Stimulated activated CD8-positive, alpha-beta memory T cell treated with anti-CD3 and anti-CD28 coated beads, Interleukin-7, amount 100 ng/mL, for 24 hours (primary cell): ENCODE measurements around the gene PTCHD4.
"Not testable (repeated sequence)": the region's sequence is repeated elsewhere in the genome, so short reads cannot be mapped to it uniquely, and the experiment has no call there.

Source experiments
- DNase-seq: peaks from one replicate; pipeline ENCODE4 v3.0.0-alpha.2; 2020; ENCODE audit warnings: low read depth

PTCHD4 gene

DNA sequence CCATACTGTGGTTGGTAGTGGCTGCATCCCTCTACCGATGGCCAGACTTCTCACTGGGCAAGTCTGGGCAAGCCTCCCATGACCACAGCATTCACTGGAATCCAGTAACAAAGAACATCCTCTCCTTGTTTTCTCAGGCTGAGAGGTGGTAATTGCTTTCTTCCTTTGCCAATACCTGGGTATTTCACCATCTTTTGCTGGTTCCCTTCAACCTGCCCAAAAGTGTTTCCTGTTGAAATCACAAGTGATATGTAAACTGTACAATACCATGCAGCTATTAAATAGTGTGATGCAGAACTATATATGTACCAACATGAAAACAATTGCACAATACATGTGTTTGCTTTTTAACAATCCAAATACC is at the start of gene PTCHD4:
Gene PTCHD4, minus strand, starts transcription at position 55 of the 364 bp plus-strand sequence. CDS start 42,240 bp downstream, outside the sequence.
- no peak for DNase-seq

DNA sequence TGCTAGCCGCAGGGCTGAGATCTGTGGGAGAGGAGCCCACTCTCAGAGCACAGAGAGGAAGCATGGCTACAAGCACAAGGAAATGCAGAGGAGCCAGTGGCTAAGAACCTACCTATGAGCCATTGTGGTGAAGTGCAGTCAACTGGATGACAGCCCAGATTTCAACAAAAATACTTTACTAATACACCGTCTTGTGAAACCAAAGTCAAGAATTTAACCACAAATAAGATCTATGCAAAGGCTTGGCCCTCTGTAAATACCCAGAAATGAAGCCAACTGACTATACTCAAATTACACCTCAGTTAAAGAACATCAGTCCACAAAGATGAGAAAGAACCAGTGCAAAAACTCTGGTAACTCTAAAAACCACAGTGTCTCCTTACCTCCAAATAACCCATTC is 40.1 kb upstream of the PTCHD4 start:
- no peak for DNase-seq

DNA sequence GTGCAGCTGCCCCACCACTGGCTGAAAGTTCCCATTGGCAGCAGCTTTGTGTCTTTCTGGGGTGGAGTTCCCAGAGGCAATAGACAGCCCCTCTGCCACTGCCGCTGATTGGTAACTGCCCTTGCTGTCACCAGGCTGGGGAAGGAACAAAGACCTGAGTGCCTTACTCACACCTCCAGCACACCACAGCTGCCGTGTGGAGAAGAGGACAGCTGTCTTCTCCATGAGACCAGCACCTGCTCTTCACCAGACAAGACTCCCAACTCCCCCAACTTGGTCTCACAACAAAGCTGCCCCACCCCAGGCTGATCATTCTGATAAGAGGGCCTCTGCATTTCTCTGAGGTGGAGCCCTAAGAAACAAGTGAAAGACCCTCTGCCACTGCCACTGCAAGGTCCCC is 39.7 kb upstream of the PTCHD4 start:
- no peak for DNase-seq

DNA sequence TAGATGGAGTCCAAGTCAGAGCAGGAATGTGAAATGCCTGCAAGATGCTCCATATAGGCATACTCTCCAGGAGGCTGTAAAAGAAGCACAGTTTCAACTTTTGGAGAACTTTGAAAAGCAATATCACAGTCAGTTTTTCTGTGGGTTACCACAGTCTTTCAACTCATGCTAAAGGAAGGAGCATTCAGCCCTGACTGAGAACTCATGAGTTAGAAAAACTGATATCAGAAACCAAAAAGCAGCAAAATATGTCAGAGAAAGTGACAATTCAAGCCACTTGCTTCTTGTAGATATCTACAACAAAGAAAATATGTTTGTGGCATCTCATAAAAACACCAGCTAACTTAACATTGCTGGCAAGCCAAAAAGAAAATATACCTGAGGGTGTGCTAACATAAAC is 36.1 kb upstream of the PTCHD4 start:
- DNase-seq: no peak

DNA sequence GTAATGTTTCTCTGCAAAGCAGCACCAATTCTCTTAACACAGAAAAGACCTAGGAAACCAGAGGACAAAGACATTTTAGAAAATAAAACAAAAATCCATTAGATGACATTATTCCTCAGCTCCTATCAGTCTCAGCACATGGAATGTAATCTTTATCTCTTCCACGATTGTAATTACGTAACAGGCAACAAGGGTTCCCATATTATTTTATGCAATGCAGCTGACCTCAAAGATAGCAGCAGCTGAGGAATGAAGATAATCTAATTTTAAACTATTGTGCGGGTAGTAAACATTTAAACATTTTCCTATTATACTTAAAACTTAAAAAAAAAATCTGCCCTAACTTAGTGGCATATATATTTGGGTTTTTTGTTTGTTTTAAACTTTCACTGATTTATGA is 33.0 kb upstream of the PTCHD4 start:
- DNase-seq: no peak

DNA sequence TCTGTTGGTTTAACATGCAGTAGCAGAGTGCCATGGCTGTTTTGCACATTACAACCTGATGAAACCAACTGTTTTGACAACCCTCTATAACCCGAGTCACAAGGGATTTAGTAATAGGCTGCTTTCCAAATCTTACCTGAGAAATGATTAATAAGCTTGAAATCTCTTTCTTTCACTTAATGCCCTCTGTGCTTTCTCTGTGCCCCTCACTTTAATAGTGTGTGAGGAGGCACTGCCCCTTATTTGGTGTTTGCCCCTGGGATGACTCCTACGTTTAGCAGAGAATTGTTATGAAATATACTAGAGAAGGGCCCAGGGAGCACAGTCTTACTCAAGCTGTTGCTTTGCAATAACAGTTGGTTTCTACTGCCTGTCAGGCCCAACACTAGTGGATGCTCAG is 31.0 kb upstream of the PTCHD4 start:
- DNase-seq: no peak

DNA sequence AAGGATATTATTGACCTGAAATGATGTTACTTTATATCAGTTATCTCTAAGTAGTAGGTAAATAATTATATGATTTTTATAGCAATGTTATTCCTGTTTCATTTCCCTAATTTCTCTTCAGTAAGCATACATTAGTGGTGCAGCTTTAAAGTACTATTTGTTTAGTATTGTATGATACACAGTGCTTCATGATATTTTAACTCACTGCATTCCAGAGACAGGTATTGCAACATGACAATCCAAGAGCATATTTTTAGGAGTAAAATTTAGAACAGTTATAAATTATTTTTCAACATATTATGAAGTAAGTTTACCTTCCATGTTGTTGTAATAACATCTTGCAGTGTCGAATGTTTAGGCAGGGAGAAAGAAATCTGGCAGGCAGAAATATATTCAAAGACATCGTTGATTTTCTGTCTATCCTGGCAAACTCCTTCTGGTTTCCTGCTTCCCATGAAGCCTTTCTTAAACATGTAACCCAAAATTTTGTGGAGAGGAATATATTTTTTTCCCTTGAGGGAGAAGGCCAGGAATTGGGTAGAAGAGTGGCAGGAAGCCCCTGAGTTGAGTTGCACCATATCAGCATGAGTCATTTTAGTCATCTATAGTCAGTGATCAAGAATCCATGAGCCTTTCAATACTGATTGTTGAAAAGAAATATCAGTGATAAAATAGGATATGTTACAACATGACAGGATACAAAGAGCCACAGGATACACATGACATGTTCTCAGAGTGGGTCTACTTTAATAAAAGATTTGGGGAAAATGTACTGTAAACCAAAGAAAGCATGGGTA is 29.0 kb upstream of the PTCHD4 start:
- no peak for DNase-seq

DNA sequence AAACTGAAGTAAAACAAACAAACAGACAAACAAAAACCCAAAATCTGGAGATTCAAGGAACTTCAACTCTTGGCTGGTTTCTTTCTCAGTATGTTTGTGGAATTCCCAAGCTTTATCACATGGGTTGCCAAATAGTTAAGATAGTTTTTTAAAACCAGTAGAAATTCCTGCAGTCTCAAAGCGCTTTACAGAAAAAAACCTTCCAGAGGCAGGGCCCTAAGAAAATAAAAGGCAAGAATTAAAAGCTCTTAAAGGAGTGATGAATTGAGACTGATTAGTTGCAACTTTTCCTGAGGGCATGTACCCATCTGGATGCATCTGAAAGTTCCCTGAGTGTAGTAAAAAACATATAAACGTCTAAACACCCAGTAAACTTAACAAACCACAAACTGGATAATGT is 25.9 kb upstream of the PTCHD4 start:
- no peak for DNase-seq

DNA sequence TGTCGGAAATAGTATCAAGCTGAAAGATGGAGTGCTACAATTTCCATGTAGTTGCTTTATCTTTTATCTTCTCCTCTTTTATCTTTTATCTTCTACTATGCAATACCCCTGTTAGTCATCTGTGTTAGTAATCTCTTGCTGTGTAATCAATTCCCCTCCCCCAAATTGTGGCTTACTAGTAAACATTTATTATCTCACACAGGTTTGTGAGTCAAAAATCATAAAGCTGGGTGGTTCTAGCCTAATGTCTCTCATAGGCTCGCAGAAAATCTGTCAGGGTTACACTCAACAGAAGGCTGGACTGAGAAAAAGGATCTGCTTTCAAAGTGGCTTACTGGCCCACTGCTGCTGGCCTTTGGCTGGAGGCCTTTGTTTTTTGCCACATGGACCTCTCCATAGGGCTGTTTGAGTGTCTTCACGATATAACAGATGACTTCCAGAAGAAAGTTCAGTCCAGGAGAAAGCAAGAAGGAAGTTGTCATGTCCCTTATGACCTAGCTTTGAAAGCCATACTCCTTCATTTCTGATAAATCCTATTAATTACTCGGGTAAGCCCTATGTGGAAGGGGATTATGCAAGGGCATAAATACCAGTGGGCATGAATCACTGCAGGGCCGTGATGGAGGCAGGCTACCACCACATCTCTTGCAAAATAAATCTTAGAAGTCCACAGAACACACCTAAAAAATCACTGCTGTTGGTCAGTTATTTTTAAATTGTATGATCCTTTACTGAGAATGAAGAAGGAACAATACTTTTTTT is 24.5 kb upstream of the PTCHD4 start:
- DNase-seq: no peak

DNA sequence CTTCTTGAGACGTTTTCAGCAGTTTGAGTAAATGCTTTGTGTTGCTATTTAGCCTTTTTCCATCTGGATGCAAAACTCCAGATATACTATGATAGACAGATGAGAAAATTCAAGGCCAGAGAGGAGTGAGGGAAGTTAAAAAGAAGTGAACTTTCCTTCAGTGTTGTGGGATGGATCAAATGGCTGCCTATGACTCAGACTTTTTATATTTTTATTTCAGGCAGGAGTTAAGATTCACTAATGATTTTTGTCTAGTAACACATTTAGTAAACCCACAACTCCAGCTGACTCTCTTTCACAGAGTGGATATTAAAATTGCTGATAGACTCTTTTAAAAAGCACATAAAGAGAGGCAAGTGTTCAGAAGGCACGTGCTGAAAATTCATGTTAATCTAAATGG is 23.2 kb upstream of the PTCHD4 start:
- no peak for DNase-seq

DNA sequence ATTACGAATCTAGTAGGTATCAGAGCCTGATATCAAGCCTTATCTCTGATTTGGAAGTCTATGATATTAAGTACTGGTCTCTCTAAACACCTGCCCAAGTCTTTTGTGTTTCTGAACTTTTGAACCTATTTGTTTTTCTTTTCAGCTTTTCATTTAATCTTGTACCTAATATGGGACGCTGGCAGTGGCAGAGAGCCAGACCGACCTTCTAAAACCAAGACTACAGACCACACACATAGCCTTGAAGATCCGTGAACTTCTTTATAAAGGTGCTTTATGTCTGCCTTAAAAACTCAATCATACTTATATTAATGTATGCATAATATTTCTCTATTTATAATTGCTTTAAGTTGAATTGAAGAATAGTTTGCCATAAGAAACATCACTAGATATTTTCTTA is 12.6 kb upstream of the PTCHD4 start:
- no peak for DNase-seq

DNA sequence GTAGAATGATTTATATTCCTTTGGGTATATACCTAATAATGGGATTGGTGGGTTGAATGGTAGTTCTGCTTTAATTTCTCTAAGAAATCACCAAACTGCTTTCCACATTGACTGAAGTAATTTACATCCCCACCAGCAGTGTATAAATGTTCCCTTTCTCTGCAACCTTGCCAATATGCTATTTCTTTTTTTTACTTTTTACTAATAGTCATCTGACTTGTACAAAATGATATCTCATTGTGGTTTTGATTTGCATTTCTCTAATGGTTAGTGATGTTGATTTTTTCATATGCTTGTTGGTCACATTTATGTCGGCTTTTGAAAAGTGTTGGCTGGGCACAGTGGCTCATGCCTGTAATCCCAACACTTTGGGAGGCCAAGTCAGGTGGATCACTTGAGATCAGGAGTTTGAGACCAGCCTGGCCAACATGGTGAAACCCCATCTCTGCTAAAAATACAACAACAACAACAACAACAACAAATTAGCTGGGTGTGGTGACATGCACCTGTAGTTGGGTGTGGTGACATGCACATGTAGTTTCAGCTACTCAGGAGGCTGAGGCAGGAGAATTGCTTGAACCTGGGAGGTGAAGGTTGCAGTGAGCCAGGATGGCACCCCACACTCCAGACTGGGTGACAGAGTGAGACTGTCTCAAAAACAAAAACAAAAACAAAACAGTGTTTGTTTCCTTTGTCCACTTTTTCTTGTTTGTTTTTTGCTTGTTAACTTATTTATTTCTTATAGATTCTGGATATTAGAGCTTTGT is 11.2 kb upstream of the PTCHD4 start:
- DNase-seq: not testable (repeated sequence)

DNA sequence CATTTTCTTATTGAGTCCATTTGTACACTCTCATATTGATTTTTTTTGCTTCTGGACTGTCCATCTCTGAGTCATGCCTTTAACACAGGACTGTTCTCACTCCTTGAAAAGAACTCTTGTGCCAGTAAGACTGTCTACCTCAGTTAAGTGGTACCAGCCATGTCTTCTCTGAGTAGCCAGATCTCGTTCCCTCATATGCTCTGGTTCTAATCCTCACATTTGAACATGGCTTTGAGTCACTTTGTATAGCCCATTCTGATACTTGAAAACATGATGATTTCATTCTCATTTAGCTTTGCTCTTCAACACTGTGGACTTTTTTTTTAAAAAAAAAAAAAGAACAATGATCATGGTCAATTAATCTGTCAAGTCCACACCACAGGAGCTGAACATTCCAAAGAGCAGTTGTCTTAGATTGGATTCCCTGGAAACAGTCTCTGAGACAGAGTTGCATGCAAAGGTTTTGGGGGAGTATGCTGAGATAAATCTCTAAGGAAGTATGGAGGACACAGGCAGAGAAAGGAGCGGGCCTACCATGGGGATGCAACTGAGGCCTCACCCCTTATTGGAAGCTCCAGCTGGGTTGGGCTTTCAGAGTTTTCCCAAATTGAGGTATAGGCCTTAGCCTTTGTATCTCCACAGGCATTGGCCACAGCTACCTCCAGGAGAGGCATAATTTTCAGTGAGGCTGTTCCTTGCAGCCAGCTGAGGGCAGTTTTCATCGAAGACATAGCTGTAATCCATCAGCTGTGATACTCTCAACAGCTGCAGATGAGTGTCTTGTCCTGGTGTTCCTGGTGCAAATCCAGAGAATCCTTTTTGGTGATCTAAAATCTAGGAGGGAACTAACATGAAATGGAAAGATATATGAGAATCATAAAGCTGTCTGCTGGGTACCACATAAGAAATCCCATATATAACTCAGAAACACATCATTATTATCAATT is 6.0 kb upstream of the PTCHD4 start:
- no peak for DNase-seq

DNA sequence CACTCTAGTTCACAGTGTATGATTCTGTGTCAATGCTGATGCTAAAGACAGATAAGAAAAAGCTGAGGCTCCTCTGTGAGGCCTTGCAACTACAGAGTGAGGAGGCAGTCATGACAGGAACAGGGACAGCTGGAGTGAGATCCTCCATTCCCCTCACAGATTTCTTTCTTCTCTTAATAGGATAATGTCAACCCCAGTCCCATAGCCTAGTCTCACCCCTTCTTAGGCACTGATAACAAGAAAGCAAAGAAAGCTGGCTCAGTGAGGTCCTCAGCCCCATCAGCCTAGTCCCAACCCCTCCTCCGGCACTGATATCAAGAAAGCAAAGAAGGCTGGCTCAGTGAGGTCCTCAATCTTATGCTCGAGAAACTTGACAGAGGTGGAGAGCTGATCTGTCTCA is 2.1 kb upstream of the PTCHD4 start:
- DNase-seq: no peak

DNA sequence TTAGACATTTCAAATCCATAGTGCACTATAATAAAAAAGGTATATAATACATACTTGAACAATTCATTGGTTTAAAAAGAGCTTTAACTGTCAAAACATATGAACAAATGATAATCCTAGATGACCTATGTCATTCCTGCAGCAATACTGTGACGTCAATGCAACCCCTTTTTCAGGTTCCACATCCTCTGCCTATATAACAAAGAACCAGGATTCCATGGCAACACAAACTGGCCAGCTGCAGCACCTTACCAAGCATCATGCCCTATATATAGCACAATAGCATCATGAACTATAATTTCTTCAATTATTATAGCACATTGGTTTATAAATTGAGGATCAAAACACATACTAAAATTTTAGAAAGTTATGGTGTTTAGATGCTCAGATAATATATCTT is 578 bp upstream of the PTCHD4 start:
- DNase-seq: no peak

DNA sequence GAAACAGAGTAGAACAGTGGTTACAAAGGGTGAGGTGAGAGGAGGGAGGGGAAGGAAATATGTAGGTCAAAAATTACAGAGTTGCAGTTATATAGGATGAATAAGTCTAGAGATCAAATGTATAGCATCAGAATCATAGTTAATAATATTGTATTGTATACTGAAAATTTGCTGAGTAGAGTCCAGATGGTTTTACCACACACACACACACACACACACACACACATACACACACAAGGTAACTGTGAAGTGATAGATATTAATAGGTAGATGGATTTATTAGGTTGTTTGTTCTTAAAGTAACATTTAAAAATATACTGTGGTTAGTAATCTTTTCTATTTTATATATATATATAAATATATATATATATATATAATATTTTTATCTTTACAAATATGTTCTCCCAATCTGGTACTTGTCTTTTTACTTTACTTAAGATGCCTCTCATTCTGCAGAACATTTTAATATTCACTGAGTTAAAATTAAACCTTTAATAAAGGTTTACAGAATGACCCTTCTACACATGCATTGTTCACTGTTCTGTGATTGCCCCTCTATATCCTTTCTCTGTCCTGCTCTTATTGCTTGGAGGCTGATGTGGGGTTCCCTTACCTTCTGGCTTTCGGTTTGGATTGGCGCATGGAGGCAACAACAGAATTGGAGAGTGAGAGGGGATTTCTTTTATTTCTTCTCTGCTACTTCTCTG is 408 bp downstream of the PTCHD4 start:
- no peak for DNase-seq

DNA sequence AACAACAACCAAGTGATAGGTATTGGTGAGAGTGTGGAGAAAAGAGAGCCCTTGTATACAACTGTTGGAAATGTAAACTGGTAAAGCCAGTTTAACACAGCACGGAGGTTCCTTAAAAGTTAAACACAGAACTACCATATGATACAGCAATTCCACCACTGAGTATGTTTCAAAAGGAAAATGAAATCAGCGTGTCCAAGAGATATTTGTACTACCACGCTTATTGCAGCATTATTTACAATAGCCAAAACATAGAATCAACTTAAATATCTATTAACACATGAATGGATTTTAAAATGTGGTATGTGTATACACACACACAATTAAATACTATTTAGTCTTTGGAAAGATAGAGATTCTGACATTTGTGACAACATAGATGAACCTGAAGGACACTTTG is 1.1 kb downstream of the PTCHD4 start:
- DNase-seq: no peak

DNA sequence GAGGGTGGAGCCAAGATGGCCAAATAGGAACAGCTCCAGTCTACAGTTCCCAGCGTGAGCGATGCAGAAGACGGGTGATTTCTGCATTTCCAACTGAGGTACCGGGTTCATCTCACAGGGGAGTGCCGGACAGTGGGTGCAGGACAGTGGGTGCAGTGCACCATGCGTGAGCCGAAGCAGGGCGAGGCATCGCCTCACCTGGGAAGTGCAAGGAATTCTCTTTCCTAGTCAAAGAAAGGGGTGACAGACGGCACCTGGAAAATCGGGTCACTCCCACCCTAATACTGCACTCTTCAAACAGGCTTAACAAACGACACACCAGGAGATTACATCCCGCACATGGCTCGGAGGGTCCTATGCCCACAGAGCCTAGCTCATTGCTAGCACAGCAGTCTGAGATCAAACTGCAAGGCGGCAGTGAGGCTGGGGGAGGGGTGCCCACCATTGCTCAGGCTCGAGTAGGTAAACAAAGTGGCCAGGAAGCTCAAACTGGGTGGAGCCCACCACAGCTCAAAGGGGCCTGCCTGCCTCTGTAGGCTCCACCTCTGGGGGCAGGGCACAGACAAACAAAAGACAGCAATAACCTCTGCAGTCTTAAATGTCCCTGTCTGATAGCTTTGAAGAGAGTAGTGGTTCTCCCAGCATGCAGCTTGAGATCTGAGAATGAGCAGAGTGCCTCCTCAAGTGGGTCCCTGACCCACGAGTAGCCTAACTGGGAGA is 8.4 kb downstream of the PTCHD4 start:
- not testable (repeated sequence) for DNase-seq

DNA sequence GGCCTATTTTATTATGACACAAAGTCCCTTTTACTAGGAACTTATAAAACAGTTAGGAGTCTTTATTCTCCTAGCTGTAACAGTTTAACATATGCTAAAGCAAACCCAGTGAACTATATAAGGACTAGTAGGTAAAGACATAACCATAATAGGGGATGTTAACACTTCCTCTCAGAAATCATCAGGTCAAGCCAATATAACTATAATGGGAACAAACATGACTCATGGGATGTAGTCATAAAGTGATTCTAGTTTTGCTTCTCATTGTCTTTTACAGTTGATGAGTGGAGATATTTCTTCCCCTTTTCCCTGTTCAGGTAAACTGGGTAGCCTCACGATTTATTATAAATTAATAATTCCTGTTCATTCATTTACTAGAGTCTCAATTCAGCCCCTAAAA is 9.7 kb downstream of the PTCHD4 start:
- DNase-seq: no peak

DNA sequence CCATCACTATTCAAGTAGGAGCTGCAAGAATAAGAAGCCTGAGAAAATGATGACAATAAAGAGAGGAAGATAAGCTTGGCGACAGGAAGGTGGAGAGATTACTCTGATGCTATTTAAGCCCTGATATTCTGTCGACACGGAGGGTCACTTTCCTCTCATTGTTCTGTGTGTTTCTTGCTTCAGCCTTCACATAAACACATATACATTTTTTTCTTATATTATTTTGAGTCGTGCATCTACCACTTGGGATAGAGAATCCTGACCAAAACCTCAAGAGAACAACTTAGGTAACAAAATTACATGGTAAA is 10.5 kb downstream of the PTCHD4 start:
- DNase-seq: no peak
